Stimulated activated CD4-positive, alpha-beta T cell treated with anti-CD3 and anti-CD28 coated beads, Interleukin-4, amount 100 ng/mL, for 4 hours (primary cell): Measurements from ENCODE around the gene ARF1.
"Not testable (repeated sequence)": the region's sequence is repeated elsewhere in the genome, so short reads cannot be mapped to it uniquely, and the experiment has no call there.

ENCODE experiments used
- DNase-seq, 2 experiments: peaks; one replicate each; pipeline ENCODE4 v3.0.0-alpha.2; 2020

Gene ARF1

DNA sequence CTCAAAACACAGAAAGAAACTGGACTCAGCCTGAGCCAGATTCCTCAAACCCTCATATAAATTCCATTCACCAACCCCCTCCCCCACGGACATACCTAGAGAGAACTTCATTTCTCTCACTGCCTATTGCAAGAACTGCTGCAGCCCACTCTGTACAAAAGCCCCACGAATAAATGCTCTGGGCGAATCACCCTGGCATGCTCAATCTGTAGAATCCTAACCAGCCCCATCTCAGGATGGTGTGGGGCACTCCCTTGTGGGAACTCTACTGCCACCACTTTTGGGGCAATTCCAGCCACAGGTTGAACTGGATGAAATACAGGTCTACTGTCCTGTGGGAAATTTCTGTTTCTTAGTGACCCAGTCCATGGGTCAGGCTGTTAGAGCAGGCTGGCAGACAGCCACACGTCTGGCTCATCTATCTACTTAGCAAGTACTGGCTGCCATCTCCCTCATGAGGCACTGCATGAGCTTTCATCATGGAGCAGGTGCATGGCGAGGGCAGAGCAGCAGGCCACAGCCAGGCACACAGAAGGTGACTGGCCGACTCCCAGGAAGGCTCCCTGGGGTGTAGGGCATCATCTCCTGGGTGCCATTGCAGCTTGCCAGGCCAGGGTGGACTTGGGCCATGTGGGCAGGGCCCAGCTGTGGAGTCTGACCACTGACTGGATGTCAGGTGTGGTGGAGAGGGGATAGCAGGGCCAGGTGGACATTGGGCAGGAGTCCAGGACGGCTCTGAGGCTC is 22.2 kb downstream of the ARF1 start:
- DNase-seq = no peak

DNA sequence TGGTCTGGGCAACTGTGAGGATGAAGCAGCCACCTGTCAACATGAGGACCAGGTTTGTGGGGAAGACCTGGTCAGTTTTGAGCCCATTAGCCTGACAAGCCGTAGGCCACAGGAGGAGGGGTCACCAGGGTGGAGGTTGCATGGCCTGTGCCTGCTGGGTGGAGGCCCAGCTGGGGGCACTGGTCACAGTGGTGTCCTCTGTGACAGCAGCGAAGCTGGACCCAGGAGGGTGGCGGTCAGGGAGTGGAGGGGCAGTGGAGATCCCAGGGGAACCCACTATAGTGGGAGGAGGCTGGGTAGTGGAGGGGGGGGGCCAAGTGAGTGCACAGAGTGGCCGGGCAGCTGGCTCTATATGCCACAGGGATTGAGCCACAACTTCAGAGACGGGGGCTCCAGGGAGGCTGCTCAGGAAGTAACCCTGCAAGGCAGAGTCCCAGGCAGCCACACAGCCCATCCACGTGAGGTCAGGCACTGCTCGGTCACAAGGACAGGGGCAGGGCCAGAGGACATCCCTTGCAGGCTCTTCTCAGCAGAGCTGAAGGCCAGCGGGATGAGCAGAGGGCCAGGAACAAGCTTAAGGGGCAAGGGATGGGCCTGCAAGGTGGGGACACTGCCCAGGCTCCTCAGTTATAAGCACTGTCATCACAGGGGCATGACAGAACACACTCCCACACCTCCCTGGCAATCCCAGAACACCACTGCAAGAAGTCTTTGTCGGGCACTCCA is 22.9 kb downstream of the ARF1 start:
- no peak for DNase-seq

DNA sequence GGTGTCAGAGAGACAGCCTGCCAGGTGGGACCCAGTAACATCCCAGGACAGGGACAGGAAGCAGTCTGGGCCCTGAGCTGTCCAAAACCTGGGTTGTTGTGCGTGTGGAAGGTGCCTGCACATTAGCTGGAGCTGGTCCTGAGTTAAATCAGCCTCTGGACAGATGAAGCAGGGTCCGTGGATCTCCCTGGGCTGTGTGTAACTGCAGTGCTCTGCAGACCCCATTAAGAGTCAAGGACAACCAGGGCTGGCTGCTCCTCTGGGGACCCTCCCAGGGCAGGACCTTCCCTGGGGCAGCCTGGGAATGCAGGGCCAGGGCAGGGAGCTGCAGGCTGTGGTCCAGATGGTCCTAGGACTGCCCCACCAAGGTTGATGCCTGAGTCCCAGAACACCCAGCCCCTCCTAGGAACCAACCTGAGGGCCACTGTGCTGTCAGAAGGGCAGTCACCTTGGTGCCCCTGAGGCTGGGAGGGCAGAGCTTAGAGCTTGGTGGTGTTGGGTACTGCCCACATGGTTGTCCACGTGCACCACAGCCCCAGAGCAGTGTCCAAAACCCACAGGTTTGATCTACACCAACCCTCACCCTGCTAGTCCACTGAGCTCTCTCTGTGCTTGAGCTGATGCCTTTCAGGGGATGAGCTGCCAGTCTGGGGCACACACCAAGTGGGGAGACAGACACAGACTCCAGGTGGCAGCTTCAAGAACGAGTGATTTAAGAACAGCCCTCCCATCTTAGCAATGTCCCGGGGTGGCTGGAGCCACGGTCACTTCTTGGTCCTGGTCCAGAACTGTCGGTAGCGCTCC is 23.7 kb downstream of the ARF1 start:
- no peak for DNase-seq

DNA sequence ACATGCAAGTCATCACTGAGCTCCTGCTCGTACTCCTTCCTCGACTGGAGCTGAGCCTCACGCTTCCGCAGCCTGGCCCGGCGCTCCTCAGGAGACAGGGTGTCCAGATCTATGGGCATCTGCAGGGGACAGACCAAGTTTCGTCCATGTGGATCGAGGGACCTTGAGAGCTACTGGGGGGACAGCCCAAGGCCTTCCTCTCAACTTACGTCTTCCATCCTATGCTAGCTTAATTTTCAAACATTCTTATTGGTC is 24.2 kb downstream of the ARF1 start:
- no peak for DNase-seq

DNA sequence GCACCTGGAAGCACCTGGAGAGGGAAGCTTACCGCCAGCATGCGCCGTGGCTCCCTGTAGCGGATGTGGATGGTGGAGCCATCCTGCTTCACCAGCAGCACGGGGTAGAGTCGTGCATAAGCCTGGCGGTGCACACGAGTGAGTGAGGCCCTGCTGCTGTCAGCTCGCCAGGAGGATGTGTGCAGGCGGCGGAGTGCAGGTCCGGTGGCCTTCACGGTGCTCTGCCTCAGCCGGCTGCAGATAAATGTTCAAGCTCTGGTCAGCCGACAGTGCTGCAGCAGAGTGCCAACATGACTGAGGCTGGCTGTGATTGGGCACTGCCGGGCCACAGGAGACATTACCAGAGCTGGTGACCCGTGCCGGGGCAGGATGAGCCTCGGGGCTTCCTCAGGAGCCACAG is 25.1 kb downstream of the ARF1 start:
- DNase-seq = no peak

DNA sequence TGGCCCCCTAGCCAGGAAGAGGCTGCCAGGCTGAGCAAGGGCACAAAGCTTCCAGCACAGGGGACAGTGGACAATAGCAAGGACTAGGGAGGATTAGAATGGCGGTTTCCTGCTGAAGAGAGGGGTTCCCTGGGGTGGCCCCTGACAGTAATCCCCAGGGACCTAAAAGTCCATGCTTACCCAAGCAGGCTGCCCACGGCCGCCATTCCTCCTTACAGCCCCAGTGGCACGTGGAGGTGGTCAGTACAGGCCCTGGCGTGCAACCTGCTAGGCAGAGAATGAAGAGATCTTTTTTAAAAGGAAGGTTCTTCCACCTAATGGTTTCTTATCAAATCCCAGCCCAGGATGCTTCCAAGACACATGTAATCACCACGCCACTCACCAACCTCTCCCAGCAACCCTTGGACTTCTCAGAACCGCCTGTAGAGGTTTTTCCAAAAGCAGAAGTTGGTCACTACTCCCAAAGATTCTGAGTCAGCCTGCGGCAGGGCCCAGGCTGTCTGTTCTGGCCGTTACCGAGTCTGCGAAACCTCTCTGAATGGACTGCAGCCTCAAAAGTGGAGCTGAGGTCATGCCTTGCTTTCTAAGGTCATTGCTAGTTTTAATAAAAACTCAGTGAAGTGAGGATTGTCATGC is 25.7 kb downstream of the ARF1 start:
- DNase-seq = no peak

DNA sequence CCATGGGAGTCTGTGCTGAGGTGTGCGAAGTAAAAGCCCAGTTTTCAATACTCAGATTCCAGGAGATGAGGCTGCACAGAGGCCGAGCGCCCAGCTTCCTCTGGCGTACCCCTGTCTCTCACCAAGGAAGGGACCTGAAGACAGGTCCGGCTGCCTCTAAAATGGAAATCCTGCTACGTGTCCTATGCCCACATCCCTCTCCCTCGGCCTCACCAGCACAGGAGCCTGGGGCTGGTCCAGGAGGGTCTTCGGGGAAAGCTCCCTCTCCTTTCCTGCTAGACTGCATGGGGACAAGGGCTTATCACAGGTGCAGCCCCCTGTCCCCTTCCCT is 26.2 kb downstream of the ARF1 start:
- no peak for DNase-seq

DNA sequence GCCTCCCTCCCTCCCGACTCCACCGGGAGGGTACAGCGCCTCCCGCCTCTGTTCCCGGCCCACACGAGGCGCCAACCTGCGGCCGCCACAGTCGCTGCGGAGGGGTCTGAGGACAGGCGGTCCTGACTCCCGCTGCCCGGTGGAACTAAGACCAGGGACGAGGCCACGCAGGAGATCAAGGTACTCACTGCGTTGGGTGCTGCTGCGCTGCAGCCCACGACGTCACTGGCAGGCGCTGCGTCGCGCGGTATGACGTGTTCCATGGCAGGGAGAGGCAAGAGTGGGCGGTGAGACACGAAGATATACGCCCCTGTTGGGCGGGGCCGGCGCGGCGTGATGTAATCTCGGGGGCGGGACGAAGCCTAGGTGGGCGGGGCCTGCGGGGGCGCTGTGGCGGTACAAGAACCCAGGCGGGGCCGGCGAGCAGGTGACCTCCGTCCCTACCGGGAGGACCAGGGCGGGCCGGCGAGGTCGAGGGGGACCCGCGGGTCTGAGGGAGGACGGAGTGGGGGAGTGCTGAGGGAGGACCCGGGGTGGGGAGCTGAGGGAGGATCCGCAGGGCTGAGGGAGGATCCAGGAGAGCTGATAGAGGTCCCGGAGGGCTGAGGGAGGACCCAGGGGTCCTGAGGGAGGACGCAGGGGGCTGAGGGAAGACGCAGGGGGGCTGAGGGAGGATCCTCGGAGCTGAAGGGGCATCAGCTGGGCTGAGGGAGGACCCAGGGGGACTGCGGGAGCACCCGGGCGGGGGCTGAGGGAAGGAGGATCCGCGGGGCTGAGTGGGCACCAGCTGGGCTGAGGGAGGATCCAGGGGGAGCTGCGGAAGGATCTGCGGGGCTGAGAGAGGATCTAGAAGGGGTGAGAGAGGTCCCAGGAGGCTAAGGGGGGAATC is 26.8 kb downstream of the ARF1 start, which contains the start of gene MRPL55:
Gene MRPL55 (minus strand): TSS at position 227 of the 889 bp plus-strand sequence. CDS start 1,039 bp downstream, outside the sequence.
- DNase-seq = peak; percentile 98

DNA sequence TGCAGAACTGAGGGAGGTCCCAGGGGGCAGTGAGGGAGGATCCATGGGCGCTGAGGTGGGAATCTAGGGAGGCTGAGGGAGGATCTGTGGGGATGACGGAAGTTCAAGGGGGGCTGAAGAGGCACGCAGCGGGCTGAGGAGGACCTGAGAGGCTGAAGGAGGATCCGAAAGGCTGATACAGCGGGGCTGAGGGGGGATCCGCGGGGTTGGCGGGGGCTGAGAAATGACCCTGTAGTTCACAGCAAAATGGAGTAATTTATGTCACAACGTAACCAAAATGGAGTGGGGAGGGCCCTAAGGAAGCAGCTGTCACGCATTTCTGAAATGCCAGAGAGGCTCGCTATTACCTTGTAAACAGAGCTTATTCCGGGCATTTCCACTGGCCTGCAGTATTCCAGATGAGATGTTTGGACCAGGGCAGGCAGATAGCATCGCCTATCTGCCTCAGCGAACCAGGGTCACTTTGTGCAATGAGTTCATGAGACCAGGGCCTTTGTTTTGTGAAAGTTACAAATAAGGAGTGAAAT is 27.5 kb downstream of the ARF1 start:
- no peak for DNase-seq

DNA sequence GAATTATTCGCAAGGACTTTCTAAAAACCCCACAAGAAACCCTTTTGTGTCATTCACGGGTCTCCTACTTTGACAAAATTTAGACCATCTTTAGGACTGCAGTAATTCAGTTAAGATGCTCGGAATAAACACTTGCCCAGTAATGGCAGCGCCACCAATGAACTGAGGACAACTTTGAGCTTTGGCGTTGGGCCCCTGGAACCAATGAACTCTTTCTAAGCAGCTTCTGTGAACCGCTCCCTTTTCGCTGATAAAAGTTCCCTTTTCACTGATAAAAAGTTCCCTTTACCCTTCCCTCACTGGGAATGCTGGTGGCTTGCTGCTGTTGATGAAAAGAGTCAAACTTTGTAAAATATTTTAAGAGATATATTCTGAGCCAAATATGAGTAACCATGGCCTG is 28.0 kb downstream of the ARF1 start:
- no peak for DNase-seq

DNA sequence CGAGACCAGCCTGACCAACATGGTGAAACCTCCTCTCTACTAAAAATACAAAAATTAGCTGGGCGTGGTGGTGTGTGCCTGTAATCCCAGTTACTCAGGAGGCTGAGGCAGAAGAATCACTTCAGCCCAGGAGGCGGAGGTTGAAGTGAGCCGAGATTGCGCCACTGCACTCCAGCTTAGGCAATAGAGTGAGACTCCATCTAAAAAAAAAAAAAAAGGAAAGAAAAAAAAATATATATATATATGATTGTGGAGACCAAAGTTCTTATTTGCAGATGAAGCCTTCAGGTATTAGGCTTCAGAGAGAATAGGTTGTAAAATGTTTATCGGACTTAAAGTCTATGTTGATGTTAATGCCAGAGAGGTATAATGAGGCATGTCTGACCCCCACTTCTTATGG is 28.8 kb downstream of the ARF1 start:
- DNase-seq = not testable (repeated sequence)

DNA sequence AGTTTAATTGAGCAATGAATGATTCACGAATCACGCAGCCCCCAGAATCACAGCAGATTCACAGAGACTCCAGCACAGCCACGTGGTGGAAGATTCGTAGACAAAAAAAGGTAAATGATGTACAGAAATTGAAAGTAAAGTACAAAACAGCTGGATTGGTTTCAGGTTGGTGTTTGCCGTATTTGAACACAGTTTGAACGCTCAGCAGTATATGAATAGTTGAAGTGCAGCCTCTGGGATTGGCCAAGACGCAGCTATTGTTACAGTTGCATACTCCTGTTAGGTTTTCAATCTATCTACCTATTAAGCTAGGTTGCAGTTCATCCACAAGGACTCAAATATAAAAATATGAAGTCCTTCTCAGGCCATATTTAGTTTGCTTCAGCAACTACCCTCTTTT is 29.7 kb downstream of the ARF1 start:
- no peak for DNase-seq

DNA sequence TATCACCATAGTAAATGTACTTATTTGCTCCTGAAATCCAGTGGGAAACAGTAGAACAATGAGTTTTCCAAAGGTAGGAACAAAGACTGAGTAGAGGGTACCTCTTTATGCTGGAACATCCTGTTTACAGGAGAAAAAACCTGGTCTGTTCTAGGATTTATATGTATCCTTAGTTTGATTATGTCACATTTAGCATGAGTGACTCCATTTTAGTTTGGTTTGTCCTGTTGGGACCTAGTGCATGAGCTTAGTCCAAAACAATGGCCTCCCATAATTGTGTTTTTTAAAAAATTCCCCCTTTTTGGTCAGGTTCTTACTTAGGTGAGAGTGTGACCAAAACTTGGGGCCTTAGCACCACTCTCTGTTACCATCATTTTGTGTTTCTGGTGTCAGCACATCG is 30.1 kb downstream of the ARF1 start:
- no peak for DNase-seq

DNA sequence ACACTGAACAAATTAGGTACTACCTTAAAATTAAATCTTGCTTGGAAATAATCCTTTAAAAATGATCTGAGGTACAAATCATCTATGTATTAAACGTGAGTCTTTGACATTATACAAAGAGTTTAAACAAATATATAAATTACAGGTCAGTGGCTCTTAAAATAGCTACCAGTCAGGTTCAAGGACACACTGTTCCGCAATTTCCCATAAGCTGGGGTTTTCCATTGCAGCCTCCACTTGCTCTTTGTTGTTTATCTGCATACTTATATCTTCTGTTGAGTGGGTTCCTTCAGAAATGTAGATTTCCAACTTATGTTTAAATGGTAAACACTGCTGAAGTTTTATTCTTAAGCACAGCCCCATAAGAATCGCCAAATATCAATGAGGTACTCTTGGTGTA is 32.3 kb downstream of the ARF1 start:
- DNase-seq = no peak

DNA sequence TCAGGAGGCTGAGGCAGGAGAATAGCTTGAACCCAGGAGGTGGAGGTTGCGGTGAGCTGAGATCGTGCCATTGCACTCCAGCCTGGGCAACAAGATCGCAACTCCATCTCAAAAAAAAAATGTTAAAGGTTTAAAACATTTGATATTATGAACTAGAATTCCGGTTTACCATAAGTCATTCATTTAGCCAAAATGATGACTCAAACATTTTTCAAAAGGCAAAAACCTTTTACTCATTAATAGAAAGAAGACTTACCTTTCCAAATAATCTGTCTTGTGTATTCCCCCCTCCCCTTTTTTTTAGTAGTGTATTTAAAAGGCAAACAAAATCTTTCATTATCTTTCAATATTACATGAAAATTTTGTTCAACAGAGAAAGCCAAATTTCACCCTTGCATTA is 34.8 kb downstream of the ARF1 start:
- DNase-seq = no peak

DNA sequence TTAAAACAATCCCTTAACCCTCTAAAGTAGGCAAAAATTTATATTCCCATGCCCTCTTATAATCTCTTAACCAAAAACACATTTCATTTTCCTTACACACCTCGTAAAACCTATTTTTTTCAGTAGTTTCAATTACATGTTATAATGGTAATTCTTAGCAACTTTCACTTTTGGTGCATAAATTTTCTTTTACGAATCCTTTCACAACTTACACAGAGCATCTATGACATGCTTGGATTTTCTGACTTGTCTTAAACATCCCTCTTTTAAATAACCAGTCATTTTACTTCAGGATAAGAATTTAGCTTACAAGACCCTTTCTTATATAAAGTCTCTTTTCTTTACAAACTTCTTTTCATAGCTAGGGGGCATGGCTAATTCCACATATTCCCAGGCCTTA is 35.5 kb downstream of the ARF1 start:
- no peak for DNase-seq

DNA sequence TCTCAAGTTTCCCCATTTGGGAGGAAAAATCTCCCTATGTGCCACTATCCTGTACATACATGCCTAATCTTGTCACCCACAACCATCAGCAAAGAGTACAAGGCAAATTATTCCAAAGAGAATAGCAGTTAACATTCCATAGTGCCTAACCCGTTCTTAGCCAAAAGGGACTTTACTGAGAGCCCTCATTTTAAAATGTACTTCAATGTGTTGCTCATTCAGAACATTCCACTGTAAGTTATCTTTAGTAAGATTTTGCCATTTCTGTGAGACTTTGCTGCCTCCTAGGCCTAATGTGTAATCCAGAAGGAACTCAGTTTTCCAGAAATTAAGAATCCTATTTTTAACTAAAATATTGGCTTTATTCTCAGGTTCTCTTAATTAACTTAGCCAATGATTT is 37.8 kb downstream of the ARF1 start:
- no peak for DNase-seq

DNA sequence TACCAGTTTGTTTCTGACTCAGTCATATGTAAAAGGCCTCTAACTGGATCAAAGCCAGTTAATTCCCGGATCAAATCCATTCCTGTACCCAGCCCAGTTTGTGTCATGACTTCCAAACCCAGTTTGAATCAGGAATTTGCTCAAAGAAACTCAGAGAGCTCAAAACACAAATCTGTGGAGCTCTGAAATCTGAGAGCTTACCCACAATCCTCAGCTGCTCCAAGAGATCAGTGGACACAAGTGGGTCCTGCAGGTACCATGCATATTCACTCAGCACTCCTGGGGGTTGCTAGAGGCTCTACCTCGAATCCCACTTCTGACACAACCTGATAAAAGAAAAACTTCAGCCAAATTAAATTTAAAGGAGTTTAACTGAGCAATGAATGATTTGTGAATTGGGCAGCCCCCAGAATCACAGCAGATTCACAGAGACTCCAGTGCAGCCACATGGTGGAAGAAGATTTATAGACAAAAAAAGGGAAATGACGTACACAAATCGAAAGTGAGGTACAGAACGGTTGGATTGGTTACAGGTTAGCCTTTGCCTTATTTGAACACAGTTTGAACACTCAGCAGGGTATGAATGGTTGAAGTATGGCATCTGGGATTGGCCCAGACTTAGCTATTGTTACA is 38.5 kb downstream of the ARF1 start:
- DNase-seq = no peak

DNA sequence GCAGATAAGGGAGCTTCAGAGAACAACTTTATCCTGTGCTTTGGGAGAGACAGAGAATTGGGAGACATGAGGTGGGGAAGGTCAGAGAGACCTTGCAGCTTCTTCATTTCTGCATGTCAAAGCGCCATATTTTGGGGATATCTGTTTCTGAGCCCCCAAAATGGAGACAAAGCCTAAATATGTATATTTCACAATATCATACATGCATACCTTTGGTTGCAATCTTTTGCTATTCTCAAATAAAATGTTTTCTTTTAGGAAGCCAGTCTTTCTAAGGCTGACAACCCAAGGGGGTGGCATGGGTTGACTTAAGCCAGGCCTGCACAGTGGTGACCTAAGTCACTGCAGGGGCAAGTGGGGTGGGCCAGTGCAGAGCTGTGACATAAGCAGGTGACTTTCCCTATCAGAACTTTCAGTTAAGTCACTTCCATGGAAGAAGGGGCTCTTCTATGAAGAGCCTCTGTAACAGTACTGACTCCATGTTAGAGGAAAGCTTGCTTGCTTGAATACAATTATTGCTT is 40.5 kb downstream of the ARF1 start:
- no peak for DNase-seq

DNA sequence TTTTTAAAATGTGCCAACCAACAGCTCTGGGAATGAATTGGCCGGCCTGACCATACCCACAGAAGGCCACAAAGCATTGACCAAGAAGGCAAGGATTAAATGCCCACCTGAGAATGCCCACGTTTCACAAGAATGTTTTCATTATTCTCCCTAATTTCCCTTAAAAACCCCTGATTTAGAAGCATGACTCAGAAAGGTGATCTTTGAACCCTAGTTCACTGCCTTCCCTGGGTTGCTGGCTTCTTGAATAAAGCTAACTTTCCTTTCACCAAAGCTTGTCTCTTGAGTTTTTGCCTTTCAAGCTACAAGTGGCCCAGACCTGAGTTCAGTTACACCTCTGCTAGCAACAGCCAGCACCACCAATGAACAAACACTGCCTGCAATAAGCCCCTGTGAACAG is 41.0 kb downstream of the ARF1 start:
- no peak for DNase-seq

DNA sequence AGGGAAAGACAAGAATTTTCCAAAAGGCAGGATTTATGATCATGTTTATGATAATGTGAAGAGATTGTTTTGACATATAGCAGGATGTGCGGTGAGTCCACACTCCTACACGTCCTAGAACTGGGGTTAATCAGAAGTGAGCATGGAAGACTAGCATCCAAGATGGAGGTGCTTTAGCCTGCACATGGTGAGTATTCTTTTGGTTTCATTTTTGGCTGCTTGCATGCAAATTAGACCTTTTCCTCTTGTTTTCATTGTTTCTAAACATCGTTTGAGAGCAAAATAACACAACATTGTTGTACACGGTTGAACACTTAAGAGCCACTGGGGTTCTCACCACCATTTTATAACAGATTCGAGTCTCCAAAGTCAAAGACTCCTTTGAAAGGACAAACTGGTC is 42.7 kb downstream of the ARF1 start:
- no peak for DNase-seq

DNA sequence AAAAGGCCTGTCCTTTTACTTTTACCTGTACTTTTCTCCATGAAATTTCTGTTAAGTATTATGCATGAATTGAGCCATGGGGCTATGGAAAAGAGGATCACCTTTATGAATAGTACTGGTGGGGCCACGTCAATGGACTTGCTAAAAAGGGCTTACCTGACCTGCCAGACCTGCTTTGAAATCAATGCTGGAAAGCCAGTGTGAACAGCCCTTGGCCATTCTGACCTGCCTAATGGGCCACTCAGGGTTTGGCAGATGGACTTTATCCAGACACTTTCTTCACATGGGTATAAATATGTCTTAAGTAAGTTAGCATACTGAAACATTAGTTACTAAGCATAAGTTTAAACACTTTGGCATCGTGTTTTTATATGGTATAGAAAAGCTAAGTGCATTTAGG is 49.3 kb downstream of the ARF1 start:
- no peak for DNase-seq
